NCI-H1105 (cell line): ENCODE measurements around the gene RBM39.
"Not testable (repeated sequence)": the region's sequence is repeated elsewhere in the genome, so short reads cannot be mapped to it uniquely, and the experiment has no call there.

Source experiments
- DNase-seq: peaks from one replicate; lab custom pipeline; 2025; lab: John Stamatoyannopoulos, UW

Gene RBM39

GRCh38 chr20:35750611-35751010 is 8.6 kb upstream of the RBM39 start:
- no peak for DNase-seq

- not testable (repeated sequence) for DNase-seq
Observed at GRCh38 chr20:35744492-35744841, 2.4 kb upstream of the RBM39 start.

- no peak for DNase-seq
Observed at GRCh38 chr20:35743693-35744491, 1.8 kb upstream of the RBM39 start.

- no peak for DNase-seq
Observed at GRCh38 chr20:35742741-35743523, 872 bp upstream of the RBM39 start.

- no peak for DNase-seq
Observed at GRCh38 chr20:35739294-35740163, 2.5 kb downstream of the RBM39 start.

- no peak for DNase-seq
Observed at GRCh38 chr20:35738410-35739179, 3.5 kb downstream of the RBM39 start.

- DNase-seq, result no peak
Observed at GRCh38 chr20:35737865-35738333, 4.2 kb downstream of the RBM39 start.

GRCh38 chr20:35735826-35736470 is 6.1 kb downstream of the RBM39 start:
- DNase-seq, result no peak

GRCh38 chr20:35734777-35735649 is 7.0 kb downstream of the RBM39 start:
- no peak for DNase-seq

- no peak for DNase-seq
Observed at GRCh38 chr20:35734374-35734773, 7.7 kb downstream of the RBM39 start.

GRCh38 chr20:35732644-35732982 is 9.4 kb downstream of the RBM39 start:
- no peak for DNase-seq

GRCh38 chr20:35731862-35732643 is 10.0 kb downstream of the RBM39 start:
- no peak for DNase-seq

- DNase-seq, result no peak
Observed at GRCh38 chr20:35731469-35731788, 10.6 kb downstream of the RBM39 start.

GRCh38 chr20:35730583-35731468 is 11.2 kb downstream of the RBM39 start:
- no peak for DNase-seq

- DNase-seq, result no peak
Observed at GRCh38 chr20:35729836-35730582, 12.1 kb downstream of the RBM39 start.

- no peak for DNase-seq
Observed at GRCh38 chr20:35729283-35729807, 12.7 kb downstream of the RBM39 start.
